GM21526 (cell line): ENCODE data around the gene CIAO2B.
A peak's percentile ranks its signal among the peaks of the same experiment; 100 is the strongest.
"Not testable (repeated sequence)": the region's sequence is repeated elsewhere in the genome, so short reads cannot be mapped to it uniquely, and the experiment has no call there.

ENCODE experiments used
- ATAC-seq: cut with Tn5 transposase; IDR thresholded peaks from one replicate; pipeline ENCODE4 v1.9.1; 2021; ENCODE audit warnings: moderate library complexity; ENCODE audit not compliant: unreplicated experiment, low FRiP score

The CIAO2B gene

DNA sequence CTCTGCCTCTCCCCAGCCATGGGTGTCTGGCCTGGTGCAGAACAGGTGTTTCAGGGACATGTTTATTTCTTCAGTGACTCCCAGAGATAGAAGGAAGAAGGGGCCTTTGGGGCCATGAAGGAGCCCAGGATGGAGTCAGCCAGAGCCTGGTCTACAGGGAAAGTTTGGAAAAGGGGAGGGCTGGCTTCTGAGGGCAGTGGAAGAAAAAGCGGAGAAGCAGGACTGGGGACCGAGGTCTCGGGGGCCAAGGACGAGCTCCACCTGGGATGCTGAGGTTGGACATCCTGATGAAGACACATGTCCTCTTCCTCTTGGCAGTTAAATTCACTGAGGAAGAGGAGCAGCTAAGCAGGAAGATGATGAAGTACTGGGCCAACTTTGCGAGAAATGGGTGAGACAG lies 8.8 kb upstream of the CIAO2B start:
- no peak for ATAC-seq

DNA sequence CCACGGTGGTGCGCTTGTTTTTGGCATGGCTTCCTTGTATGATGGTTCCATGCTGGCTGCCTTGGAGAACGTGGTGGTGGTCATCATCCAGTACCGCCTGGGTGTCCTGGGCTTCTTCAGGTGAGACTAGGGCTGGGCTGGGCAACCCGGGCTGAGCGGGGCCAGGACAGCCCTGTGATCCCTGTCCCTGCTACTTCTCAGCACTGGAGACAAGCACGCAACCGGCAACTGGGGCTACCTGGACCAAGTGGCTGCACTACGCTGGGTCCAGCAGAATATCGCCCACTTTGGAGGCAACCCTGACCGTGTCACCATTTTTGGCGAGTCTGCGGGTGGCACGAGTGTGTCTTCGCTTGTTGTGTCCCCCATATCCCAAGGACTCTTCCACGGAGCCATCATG lies 6.0 kb upstream of the CIAO2B start:
- ATAC-seq: no peak

DNA sequence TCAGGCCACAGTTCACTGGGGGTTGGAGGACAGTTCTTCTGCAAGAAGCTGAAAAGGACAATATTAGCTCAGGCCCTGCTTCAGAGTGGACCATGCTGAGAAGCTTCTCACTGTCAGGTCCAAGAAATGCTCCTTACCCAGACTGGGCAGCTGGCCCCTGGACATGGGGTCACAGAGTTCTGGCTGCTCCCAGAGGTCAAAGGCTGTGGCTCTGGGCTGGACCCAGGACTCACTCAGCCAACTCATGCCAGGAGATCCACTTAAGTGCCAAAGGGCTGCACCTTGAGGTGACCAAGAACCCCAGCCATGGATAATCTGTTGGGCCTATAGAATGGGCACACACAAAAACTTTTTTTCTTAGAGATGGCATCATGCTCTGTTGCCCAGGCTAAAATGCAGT lies 5.2 kb upstream of the CIAO2B start:
- no peak for ATAC-seq

DNA sequence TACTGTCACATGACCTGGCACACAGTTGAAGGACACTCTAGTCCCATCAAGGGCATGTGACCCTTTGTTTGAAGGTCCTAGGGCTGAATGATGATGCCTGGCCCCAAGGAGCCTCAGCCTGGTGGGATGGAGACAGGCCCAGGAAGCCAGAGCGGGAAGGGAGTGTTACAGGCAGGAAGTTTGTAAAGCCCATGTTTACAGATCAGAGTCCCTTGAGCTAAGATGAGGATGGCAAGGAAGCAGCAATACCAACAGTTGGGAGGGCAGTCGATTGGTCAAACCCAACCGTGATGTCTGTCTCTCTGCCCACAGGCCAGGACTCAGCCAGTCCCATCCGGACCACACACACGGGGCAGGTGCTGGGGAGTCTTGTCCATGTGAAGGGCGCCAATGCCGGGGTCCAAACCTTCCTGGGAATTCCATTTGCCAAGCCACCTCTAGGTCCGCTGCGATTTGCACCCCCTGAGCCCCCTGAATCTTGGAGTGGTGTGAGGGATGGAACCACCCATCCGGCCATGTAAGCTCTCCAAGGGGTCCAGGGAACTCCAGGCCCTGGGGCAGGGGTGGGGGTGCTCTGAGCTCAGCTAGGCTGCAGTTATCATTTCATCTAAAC lies 3.6 kb upstream of the CIAO2B start:
- ATAC-seq: no peak

DNA sequence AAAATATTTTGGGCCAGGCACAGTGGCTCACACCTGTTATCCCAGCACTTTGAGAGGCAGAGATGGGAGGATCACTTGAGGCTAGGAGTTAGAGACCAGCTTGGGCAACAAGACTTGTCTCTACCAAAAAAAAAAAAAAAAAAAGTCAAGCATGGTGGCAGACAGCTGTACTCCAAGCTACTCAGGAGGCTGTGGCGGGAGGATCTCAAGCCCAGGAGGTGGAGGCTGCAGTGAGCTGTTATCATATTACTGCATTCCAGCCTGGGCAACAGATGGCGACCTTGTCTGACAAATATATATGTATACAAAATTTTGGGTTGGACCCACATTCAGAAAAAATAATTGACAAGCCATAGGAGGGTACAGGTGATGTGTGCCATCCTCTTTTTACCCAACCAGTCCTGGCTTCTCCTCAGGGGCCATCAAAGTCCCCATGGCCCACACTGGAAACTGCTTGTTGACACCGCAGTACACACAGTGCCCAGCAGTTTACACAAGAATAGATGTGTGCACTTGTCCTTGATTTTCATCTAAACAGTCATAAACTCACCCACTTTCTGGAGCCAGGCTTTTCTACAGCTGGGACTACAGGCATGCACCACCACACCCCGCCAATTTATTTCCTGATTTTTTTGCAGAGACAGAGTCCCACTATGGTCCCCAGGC lies 2.8 kb upstream of the CIAO2B start:
- ATAC-seq: no peak

DNA sequence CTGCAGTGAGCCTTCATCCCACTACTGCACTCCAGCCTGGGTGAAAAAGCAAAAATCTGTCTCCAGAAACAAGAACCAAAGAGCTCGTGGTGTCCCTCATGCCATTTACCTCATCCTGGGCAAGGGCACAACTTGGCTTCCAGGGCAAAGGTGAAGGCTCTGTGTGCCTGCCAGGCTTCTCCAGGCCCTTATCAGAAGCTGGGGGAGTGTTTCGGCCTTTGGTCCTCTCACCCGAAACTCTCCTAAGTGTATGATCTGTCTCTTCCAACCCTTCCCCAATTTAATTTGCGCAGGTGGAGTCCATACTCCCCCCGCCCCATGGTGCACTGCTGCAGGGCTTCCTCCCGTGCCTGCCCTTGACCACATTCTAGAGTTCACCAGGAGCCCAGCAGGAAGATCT lies 2.3 kb upstream of the CIAO2B start:
- no peak for ATAC-seq

DNA sequence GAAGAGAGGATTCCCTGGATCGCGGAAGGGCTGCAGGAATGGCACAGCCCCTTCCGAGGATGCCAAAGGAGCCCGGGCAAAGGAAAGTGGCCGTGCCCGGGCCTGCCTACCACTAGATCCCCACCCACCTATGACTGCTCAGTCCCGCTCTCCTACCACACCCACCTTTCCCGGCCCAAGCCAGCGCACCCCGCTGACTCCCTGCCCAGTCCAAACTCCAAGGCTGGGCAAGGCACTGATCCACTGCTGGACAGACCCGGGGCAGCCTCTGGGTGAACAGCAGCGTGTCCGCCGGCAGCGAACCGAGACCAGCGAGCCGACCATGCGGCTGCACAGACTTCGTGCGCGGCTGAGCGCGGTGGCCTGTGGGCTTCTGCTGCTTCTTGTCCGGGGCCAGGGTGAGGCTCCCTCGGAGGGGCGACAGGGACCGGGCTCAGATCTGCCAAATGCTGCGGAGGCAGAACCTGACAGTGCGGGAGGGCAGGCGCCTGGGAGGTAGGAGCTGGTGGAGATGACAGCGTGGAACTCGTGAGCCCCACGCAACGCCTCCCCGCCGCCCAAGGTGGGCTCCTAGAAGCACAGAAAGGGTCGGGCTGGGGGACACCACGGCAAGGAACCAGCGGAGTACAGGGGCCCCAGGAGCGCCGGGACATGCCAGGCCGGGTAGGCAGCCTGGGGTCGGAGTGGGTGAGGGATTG lies 1.3 kb upstream of the CIAO2B start, which contains the start of gene CES2:
CES2 (plus strand) TSS at position 203 of the 698 bp plus-strand sequence; CDS start at position 323, 120 bp downstream.
- ATAC-seq: no peak

DNA sequence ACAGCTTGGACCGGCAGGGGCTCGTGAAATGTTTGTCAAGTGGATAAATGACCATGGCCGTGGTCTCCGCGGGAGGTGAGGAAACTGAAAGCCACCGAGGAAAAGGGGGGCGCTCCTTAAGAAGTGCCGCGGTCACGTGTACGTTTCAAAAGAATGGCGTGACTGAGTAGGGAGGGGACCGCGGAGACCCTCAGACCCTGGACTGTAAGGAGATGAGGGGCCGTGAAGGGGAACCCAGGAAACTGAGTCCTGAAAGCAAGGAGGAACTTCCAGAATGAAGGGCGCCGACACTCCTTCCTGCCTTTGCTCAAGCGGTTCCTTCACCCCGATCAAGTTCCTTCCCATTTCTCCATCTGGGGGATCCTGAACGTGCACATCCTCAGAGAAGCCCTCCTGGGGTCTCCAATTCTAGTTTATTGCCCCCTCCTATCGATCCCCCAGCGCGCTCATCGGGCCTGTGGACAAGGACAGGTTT lies 674 bp upstream of the CIAO2B start:
- ATAC-seq: not testable (repeated sequence)

DNA sequence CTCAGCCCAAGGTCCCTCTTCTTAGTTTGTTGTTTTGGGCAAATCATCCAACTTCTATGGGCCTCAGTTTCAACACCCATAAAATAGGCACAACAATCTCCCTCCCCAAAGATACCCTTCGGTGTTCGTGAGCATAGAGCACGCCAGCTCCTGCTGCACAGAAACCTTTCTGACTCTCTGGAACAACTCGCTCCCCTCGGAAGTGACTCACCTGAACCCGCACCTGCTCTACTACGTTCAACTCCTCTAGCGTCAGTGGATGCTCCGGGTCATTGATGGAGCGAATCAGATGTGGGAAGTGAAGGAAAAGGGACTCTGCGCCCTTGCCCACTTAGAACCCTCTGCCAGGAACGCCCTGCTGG lies 445 bp downstream of the CIAO2B start:
- no peak for ATAC-seq

DNA sequence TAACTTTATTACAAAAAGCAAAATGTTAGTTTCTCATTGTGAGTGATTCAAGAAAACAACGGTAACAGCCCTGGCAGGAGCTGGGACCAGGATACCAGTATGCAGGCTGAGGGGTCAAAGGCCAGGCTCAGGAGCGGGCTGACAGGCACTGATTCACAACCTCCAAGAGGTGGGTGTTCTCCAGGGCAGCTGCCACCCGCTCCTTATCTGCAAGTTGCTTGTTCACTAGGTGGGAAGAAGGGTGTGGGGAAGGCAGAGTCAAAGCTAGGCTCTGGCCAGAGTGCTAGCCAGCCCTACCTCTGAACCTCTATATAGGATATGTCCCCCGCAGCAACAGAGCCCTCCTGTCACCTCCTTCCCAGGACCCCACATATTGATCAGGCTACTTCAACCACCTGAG lies 2.1 kb downstream of the CIAO2B start:
- ATAC-seq: no peak

DNA sequence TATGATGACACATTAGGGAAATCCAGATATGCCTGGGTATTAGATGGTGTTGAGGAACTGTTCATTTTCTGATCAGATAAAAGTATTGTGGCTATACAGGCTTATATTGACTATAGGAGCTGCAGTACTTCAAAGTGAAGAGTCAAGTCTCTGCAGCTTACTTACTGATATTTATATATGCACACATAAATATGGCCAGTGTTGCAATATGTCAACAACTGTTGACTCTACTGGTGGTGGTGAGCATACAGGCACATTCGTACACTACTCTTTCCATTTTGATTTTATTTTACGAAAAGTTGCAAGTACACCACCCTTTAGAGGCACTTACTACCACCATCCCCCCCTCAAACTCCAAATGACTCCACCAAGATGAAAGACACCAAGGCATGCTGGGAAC lies 2.5 kb downstream of the CIAO2B start:
- ATAC-seq: no peak

DNA sequence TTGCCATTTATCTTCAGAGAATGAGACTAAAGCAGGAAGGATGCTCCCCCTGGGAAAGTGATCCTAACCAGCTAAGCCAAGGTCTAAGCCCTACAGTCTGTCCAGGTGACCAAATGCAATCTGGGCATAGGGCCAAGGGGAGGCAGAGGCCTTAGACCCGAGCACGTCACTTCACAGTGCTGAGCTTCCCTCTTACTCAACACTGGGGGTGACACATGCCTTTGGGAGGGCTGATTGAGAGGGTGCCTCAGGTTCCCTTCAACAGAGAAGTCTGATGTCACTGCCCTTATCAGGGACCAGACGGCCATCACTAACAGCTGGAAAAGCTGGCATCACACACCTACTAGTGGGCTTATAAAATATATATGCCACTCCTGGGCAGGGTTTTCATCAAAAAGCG lies 4.0 kb downstream of the CIAO2B start:
- no peak for ATAC-seq

DNA sequence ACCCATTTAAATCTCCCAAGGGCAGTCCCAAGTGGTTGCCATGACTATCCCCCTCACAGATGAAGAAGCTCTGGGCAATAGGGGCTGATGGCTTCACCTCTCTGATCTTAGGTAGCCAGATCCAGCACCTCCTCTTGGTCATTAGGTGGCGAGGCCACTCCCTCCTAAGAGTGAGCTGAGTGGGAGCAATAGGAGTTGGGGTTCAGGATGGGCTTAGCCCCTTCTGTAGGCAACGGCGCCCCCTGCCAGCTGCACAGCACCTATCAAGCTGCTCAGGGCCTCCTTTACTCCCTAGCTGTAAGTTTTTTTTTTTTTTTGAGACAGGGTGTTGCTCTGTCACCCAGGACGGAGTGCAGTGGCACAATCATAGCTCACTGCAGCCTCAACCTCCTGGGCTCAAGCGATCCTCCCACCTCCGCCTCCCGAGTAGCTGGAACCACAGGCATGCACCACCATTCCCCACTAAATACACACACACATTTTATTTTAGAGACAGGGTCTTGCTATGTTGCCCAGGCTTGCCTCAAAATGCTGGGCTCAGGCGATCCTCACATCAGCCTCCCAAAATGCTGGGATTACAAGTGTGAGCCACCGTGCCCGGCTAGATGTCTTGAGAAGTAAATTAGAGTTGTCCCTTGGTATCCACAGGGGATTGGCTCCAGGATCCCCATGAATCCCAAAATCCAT lies 5.4 kb downstream of the CIAO2B start:
- no peak for ATAC-seq

DNA sequence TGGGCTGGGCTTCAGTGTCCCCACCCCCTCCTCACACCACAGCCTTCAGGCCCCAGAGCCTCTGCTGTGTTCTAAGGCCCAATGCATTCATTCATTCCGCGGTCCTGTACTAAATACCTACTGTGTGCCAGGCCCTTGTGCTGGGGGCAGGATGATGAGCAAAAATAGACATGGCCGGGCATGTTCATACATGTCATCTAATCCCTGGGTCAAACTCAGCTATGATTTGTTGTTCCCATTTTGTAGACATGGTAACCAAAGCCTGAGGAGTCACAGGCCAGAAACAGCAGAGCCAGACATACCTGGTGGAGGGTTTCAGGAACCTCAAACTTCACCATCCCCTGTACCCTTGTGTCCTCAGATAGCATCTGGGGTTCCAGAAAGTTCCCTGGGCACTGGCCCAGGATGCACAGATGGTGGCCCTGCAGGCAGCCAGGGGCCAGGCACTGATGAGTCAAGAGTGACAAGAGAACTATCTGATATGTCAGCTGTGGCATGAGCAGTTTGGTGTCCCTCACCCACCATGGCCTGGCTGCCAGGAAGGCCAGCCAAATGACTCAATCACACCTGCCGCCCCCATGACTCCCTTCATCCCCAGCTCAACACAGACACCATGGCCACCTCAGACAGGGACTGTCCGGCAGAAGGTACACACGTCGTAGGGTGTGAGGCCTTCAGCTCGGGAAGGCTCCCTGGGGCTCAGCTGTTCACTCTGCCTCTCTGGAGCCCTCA lies 6.1 kb downstream of the CIAO2B start:
- ATAC-seq: no peak

DNA sequence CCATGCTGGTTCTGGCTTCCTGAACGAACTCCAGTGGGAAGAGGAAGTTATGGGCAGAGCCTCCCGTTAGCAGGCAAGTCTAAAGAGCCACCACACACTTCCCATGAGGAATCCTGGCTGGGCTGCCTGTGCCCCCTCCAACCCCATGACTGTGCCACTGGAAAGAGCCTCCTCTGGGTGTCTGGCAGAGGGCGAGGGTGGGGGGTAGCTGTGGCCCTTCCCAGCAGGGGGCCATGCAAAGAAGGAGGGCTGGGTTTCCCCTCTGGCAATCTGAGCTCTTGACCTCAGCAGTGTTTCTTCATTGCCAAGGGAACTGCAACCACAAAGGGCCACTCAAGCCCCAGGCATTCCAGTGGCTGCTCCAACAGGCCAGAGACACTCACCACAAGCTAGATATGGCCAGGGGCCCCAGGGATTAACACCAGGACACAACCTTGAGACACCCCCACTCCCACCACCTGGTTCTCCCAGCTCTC lies 7.2 kb downstream of the CIAO2B start:
- ATAC-seq: no peak

DNA sequence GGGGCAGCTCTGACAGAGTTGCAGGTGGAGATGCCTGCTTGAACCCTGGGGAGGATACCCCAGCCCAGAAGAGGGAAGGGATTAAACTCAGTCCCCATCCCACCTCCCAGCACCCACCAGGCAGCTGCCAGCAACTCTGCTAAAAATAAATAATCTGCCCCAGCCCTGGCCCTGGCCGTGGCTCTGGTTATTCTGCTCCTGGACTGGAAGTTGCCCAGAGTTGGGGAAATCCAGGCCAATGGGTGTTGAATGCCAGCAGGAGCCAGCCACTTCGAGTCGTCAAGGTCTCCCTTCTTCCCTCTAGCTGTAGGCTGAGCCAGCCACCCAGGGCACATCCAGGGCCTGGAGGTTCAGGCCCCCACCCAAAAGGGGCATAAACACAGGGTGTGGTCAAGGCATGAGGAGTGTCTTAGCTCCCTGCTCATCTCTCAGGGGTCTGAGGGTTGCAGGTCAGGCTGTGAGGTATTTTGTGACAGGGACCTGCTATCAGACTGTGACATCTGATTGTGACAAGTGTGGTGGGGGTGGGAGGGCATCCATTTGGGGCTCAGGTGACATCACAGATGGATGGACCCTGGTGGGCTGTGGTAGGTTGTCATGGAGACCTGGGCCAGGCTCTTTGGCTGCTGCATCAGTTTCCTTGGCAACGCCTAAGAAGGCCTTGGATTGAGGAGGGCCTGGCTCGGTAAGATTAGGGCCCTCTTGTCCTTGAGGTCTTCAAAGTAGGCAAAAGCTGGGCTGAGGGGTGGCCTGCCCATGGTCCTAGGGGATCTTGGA lies 7.8 kb downstream of the CIAO2B start:
- ATAC-seq: no peak

DNA sequence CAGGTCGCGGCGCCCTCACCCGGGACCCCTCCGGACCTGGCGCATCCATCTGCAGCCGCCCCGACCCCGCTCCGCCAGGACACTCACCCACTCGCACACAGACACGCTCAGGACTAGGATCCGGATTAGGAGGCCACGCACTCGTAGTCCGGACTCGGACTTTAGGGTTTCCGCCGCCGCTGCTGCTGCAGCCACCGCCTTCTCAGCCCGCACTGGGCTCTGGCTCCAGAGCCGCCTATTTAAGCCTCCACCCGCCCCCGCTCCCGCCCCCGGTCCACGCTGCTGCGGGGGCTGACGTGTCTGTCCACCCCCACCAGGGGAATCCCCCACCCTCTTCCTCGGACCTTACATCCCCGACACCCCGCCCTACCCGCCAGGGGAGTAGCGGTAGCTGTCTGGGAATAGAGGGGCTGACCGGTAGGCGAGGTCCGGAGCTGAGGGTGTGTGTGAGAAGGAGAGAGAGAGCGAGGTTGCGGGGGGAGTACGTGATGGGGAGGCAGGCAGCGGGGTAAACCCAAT lies 8.8 kb downstream of the CIAO2B start, which contains the start of gene RRAD:
RRAD (minus strand) TSS at position 214 of the 519 bp plus-strand sequence. CDS start 356 bp downstream, outside the sequence.
- no peak for ATAC-seq

DNA sequence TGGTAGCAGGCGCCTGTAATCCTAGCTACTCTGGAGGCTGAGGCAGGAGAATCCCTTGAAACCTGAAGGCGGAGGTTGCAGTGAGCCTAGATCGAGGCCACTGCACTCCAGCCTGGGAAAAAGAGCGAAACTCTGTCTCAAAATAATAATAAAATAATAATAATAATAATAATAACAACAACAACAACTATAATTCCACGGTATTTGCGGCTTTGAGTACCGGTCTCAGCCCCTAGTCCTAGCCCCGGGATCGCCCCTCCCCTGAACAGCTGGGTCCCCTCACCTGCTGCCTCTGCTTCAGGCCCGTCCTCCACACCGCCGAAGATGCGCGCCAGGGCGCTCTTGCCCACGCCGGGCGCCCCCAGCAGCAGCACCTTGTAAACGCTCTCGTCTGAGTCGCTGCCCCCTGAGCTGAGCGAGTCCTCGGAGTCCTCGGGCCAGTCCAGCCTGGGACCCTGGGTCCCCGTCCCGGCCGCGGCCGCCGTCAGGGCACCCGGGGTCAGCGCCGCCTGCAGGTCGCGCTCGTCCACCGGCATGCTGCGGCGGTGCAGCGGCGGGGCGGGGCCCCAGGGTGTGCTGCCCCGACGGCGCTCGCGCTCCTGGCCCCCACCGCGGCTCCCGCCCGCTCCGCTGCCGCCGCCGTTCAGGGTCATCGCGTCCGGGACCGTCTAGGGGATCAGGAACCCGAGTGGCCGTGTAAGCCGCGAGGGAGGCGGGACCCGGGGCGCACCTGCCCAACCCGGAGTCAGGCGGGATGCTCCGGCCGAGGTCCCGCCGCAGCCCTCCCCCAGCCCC lies 9.5 kb downstream of the CIAO2B start:
- ATAC-seq: peak; percentile 46

DNA sequence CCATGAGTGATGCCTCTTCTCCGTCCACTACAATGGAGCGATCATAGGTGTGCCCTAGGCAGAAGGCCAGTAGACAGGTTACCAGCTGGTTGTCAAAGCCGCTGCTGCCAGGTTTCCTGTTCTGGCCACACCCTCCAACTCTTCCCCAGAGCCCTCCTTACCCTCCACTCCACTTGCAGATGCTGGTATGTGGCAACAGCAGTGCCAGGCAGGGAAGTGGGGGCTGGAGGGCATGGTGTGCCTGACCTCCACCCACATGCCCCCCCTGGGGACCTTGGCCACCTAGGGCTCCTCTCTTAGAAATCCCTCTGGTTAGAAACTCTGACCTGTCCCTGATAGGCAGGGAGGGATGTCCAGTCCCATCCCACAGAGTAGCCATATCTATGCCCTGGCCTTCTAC lies 10.3 kb downstream of the CIAO2B start:
- ATAC-seq: no peak
